NCI-H2107 treated with DMSO at 0.1 percent for 48 hours (cell line): ENCODE results near the gene FGGY.

Experiments used
- DNase-seq: peaks from one replicate; lab custom pipeline; 2025; ENCODE audit not compliant: unreplicated experiment; lab: John Stamatoyannopoulos, UW

The FGGY gene

DNA sequence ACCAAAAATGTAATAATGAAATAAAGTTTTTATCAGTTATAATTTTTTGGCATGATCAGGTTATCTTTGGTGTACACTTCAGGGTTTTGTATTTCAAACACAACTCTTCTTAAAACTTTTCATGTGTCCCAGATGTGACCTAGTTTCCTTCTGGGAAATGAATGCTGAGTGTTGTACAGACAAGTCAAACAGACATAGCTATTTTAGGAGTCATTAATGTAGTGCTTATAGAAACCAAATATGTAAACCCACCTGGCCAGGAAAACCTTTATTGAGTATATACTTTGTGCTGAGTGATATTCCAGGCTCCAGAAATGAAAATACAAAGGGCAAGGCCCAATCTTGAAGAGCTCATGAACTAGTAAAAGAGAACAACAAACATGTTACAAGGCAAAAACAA, 491.9 kb downstream of the FGGY start:
- no peak for DNase-seq

- no peak for DNase-seq
Observed at GRCh38 chr1:59798600-59798999, 501.7 kb downstream of the FGGY start.

DNA sequence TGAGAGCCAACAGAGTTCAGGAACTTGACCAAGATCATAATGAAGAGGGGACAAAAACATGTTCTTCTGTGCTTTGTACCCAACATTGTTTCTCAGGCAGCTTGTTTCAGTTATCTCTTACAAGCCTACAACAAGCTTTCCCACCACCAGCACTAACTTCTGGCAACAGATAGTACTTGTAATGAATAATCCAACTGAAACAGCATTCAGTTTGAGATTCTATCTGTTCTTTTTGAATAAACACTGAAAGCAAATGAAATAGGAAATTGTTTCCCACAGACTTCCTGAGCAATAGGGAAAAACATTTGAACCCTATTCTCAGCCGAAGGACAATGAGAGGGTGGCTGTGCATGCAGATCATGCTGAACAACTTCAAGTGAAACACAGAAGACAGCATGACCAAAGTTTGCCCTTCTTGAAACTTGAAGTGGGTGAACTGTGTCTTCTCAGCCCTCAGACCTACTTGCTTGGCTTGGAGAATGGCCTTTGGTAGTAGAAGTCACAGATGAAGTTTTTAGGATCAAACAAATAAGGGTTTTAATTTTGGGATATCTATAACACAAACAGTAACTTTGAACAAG, 506.7 kb downstream of the FGGY start:
- DNase-seq = no peak

DNA sequence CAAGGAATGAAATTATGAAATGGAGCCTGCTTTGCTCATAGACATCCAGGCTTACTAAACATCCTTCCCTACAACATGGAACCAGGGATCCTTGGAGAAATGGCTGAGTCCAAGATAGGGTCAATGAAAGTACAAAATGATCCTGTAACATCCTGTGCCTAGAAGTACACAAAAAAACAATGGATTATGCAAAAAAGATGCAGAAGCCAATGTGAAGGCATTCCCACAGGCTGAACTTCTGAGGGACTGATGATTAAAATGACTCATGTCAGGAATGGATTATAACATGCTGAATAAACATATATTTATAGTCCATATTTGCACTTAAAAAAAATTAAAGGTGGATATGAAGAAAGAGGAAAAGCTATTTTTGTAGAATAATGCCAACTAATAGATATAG, 507.4 kb downstream of the FGGY start:
- DNase-seq = no peak

- no peak for DNase-seq
Observed at GRCh38 chr1:59805554-59805953, 508.7 kb downstream of the FGGY start.
